SH-SY5Y (cell line): Measurements from ENCODE around the gene CD19.

Experiments used
- GATA2 ChIP-seq: IDR thresholded peaks from 2 replicates; pipeline ENCODE4 v1.6.1; 2011; ENCODE audit warnings: mild to moderate bottlenecking, low read depth, low read length
- GATA3 ChIP-seq: IDR thresholded peaks from 2 replicates; pipeline ENCODE4 v1.6.1; 2011; ENCODE audit warnings: low read depth, mild to moderate bottlenecking, low read length, moderate library complexity

CD19 gene

GRCh38 chr16:28980929-28981328 lies 49.2 kb downstream of the CD19 start:
- TF ChIP-seq GATA3 (no peak), GATA2 (no peak)

GRCh38 chr16:28981517-28981916 lies 49.7 kb downstream of the CD19 start:
- TF ChIP-seq GATA2 (no peak), GATA3 (no peak)

GRCh38 chr16:28982418-28982817 lies 50.6 kb downstream of the CD19 start:
- TF ChIP-seq GATA3: no peak
- no peak for TF ChIP-seq GATA2

GRCh38 chr16:28982949-28983348 lies 51.2 kb downstream of the CD19 start:
- TF ChIP-seq GATA3: no peak

DNA sequence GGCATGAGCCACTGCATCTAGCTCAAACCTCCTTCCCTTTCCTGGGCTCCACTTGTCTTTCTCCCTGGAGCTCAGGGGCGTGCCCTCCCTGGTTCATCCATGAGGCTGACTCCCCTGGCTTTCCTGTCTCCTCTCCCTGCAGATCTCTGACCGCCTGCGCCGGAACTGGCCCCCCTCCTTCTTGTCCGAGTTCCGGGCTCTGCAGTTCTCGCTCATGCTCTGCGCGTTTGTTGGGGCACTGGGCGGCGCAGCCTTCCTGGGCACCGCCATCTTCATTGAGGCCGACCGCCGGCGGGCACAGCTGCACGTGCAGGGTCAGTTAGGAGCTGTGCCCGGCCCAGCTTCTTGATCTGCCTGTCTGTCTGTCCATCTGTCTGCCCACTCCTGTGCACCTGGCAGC lies 51.9 kb downstream of the CD19 start:
- no peak for TF ChIP-seq GATA3
- no peak for TF ChIP-seq GATA2

GRCh38 chr16:28984091-28984490 lies 52.3 kb downstream of the CD19 start:
- TF ChIP-seq GATA2 (no peak), GATA3 (no peak)

DNA sequence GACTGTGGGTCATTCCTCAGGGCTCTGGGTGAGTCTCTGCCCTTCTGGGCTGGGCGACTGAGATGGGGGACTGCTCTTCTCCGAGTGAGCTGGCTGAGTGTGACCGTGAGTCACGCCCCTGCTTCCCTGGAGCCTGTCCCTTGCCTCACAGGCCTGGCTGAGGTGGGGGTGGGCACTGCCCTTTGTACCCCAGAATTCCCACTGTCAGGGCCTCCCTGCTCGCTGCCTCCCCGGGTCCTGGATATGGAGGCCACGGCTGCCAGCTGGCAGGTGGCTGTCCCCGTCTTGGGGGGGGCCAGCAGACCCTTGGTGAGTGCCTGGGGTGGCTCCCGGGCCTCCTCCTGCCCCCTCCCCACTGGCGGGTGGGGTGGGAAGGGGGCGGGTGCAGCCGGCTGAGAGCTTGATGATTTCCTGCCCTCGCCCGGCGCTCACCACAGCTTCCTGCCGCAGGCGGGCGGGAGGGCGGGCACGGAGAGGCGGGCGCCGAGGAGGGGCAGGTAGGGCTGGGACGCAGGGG lies 52.9 kb downstream of the CD19 start, which contains the start of gene LAT:
Gene LAT, plus strand, starts transcription at position 434 of the 517 bp plus-strand sequence. CDS start 366 bp downstream, outside the sequence.
- TF ChIP-seq GATA3: no peak
- TF ChIP-seq GATA2: no peak

DNA sequence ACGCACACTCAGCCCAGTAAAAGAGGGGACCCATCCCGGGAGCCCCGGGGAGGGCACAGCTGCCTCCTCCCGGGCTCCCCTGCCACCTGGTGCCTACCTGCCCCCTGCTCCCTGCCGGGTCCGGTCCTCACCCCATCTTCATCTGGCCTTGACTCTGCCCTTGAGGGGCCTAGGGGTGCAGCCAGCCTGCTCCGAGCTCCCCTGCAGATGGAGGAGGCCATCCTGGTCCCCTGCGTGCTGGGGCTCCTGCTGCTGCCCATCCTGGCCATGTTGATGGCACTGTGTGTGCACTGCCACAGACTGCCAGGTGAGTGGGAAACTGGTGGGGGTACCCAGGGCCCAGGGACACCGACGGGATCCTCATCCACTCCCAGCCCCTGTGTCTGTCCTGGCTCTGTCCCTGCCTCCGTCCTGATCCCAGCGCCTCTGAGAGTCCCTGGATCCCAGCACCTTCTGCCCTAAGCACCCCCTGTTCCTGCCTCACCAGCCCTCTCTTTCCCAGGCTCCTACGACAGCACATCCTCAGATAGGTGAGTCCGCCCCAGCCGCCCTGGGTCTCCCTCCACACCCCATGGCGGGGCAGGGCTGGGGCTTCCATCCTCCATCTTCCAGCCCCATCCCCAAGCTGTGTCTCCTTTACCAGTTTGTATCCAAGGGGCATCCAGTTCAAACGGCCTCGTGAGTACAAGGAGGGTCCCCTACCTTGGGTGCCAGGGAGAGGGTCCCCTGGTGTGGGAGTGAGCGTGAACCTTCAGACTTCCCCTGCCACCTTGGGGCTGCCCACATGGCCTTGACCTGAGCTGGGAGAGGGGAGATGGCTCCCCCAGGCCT lies 53.7 kb downstream of the CD19 start:
- no peak for TF ChIP-seq GATA3
- TF ChIP-seq GATA2: no peak

DNA sequence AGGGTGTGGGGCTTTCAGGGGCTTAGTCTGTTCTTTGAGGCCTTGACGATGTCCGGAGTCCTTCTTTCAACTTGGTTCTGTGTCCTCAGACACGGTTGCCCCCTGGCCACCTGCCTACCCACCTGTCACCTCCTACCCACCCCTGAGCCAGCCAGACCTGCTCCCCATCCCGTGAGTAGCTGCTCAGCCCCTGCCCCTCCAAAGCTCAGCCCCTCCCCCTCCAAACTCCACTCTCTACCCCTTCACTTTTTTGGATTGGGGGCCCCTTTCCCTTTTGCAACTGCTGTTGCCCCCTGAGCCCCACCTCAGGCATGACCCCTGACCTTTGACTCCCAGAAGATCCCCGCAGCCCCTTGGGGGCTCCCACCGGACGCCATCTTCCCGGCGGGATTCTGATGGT lies 54.3 kb downstream of the CD19 start:
- TF ChIP-seq GATA2: no peak
- TF ChIP-seq GATA3: no peak

- TF ChIP-seq GATA2 (no peak), GATA3 (no peak)
These were observed 54.7 kb downstream of the CD19 start for GRCh38 chr16:28986492-28986891.

- TF ChIP-seq GATA2 (no peak), GATA3 (no peak)
These were observed 55.5 kb downstream of the CD19 start for GRCh38 chr16:28987170-28987853.
